Mesenchymal stem cell (in vitro differentiated cells and primary cell): ENCODE results near the gene GALNT2.

Experiments
- DNase-seq: peaks from one replicate; pipeline ENCODE4 v3.0.0-alpha.2; 2013
- H2AFZ ChIP-seq: one replicate; pipeline ENCODE4 v1.6.1; 2013; ENCODE audit warnings: low read depth, mild to moderate bottlenecking, control low read depth, inconsistent platforms, low read length, moderate library complexity
- H2AK5ac ChIP-seq: 2 replicates; pipeline ENCODE4 v1.6.1; 2013; ENCODE audit warnings: low read length, moderate library complexity, mild to moderate bottlenecking, inconsistent platforms; ENCODE audit not compliant: severe bottlenecking
- H2BK120ac ChIP-seq: one replicate; pipeline ENCODE4 v1.6.1; 2013; ENCODE audit warnings: low read depth, mild to moderate bottlenecking, inconsistent platforms, low read length, moderate library complexity
- H2BK12ac ChIP-seq, 2 experiments: one replicate each; pipeline ENCODE4 v1.6.1; 2013; ENCODE audit warnings: inconsistent platforms in 2 of 2, low read length in 2 of 2, mild to moderate bottlenecking in 2 of 2, moderate library complexity in 2 of 2, control low read depth in 1 of 2
- H2BK15ac ChIP-seq: one replicate; pipeline ENCODE4 v1.6.1; 2013; ENCODE audit warnings: mild to moderate bottlenecking, low read depth, inconsistent platforms; ENCODE audit not compliant: poor library complexity, severe bottlenecking
- H2BK5ac ChIP-seq: 2 replicates; pipeline ENCODE4 v1.6.1; 2013; ENCODE audit warnings: low read depth, mild to moderate bottlenecking, low read length, control low read depth, inconsistent platforms; ENCODE audit not compliant: poor library complexity, severe bottlenecking
- H3K14ac ChIP-seq, 2 experiments: one replicate each; pipeline ENCODE4 v1.6.1; 2013; ENCODE audit warnings: inconsistent platforms in 2 of 2, low read length in 2 of 2, control low read depth in 1 of 2, mild to moderate bottlenecking in 1 of 2, moderate library complexity in 1 of 2
- H3K18ac ChIP-seq, 2 experiments: one replicate each; pipeline ENCODE4 v1.6.1; 2013; ENCODE audit warnings: inconsistent platforms in 2 of 2, low read length in 2 of 2, control low read depth in 1 of 2, low read depth in 1 of 2, mild to moderate bottlenecking in 1 of 2
- H3K23ac ChIP-seq, 2 experiments: one replicate each; pipeline ENCODE4 v1.6.1; 2013; ENCODE audit warnings: inconsistent platforms in 2 of 2, low read length in 2 of 2, mild to moderate bottlenecking in 2 of 2, moderate library complexity in 2 of 2, control low read depth in 1 of 2
- H3K27ac ChIP-seq: 2 replicates; pipeline ENCODE4 v1.5.1; 2013; ENCODE audit warnings: mild to moderate bottlenecking, moderate library complexity, low read length, control low read depth, inconsistent platforms; ENCODE audit not compliant: poor library complexity, severe bottlenecking
- H3K27me3 ChIP-seq, 2 experiments: 2 replicates each; pipeline versions ENCODE4 v1.6.1 to v1.7.0; 2013; ENCODE audit warnings: low read length in 2 of 2, mild to moderate bottlenecking in 2 of 2, moderate library complexity in 2 of 2, control low read depth in 1 of 2, inconsistent platforms in 1 of 2; ENCODE audit not compliant: control insufficient read depth in 1 of 2, insufficient read depth in 1 of 2
- H3K36me3 ChIP-seq, 2 experiments: 2 replicates each; pipeline versions ENCODE4 v1.6.1 to v1.7.0; 2013; ENCODE audit warnings: low read length in 2 of 2, control low read depth in 1 of 2, inconsistent platforms in 1 of 2, low read depth in 1 of 2, mild to moderate bottlenecking in 1 of 2; ENCODE audit not compliant: insufficient read depth in 2 of 2, control insufficient read depth in 1 of 2
- H3K4ac ChIP-seq, 2 experiments: one replicate each; pipeline ENCODE4 v1.6.1; 2013; ENCODE audit warnings: inconsistent platforms in 2 of 2, low read length in 2 of 2, mild to moderate bottlenecking in 2 of 2, moderate library complexity in 2 of 2, control low read depth in 1 of 2, low read depth in 1 of 2
- H3K4me1 ChIP-seq: 2 replicates; pipeline ENCODE4 v1.6.1; 2013; ENCODE audit warnings: low read depth, low read length, control low read depth; ENCODE audit not compliant: control insufficient read depth, insufficient read depth
- H3K4me2 ChIP-seq: 2 replicates; pipeline ENCODE4 v1.6.1; 2013; ENCODE audit warnings: low read length, mild to moderate bottlenecking, inconsistent platforms; ENCODE audit not compliant: poor library complexity, severe bottlenecking
- H3K4me3 ChIP-seq, 2 experiments: 2 replicates each; pipeline versions ENCODE4 v1.5.1 to v1.7.0; 2013; ENCODE audit warnings: low read length in 2 of 2, mild to moderate bottlenecking in 2 of 2, control low read depth in 1 of 2, low read depth in 1 of 2; ENCODE audit not compliant: insufficient read depth in 1 of 2
- H3K79me1 ChIP-seq: replicated peaks from 2 replicates; pipeline ENCODE4 v1.6.1; 2013; ENCODE audit warnings: mild to moderate bottlenecking, control low read depth, low read length, inconsistent platforms; ENCODE audit not compliant: poor library complexity, severe bottlenecking
- H3K9ac ChIP-seq: 2 replicates; pipeline ENCODE4 v1.7.0; 2013; ENCODE audit warnings: mild to moderate bottlenecking, low read length, moderate library complexity
- H3K9me3 ChIP-seq: 2 replicates; pipeline ENCODE4 v1.7.0; 2013; ENCODE audit warnings: mild to moderate bottlenecking, low read length; ENCODE audit not compliant: control insufficient read depth
- H4K8ac ChIP-seq: one replicate; pipeline ENCODE4 v1.6.1; 2013; ENCODE audit warnings: inconsistent platforms, mild to moderate bottlenecking, low read length, moderate library complexity
- H4K91ac ChIP-seq: one replicate; pipeline ENCODE4 v1.6.1; 2013; ENCODE audit warnings: mild to moderate bottlenecking, low read length, inconsistent platforms
- WGBS: methylation state at CpG from one replicate; pipeline ENCODE4 v1.1.7; 2013; ENCODE audit warnings: mixed read lengths; 5-methylcytosine and 5-hydroxymethylcytosine counted together

The GALNT2 gene

GRCh38 chr1:230174041-230174440, 107.0 kb downstream of the GALNT2 start:
- Histone ChIP-seq H2BK12ac (no peak overlapping the region), H2BK15ac (no peak overlapping the region), H3K23ac (no peak overlapping the region), H2AK5ac (no peak overlapping the region), H3K4ac (no peak overlapping the region), H2AFZ (no peak overlapping the region), H3K4me2 (no peak overlapping the region), H2BK5ac (no peak overlapping the region), H3K14ac (no peak overlapping the region), H4K8ac (no peak overlapping the region), H3K4me3 (no peak overlapping the region), H3K27ac (no peak overlapping the region), H3K4me1 (peaks cover 18% of the 10 kb centered on the region), H3K36me3 (peaks cover 7% of the 10 kb centered on the region in 2 experiments), H3K9ac (no peak overlapping the region), H3K9me3 (no peaks in the 10 kb centered on the region), H4K91ac (no peak overlapping the region), H3K18ac (no peak overlapping the region), H2BK120ac (no peak overlapping the region), H3K79me1 (peaks cover 38% of the 10 kb centered on the region), H3K27me3 (no peaks in the 10 kb centered on the region)
- WGBS = 90% methylated on average over 7 of the region's 7 CpGs
- DNase-seq = no peak

- no peak overlapping the region for H4K8ac ChIP-seq
- H2BK15ac ChIP-seq = no peak overlapping the region
- H3K4me2 ChIP-seq = no peak overlapping the region
- H2BK12ac ChIP-seq = no peak overlapping the region
- no peak overlapping the region for H3K27ac ChIP-seq
- H2AK5ac ChIP-seq = no peak overlapping the region
- no peaks in the 10 kb centered on the region for H3K27me3 ChIP-seq
- H2BK120ac ChIP-seq = no peak overlapping the region
- peaks cover 38% of the 10 kb centered on the region for H3K79me1 ChIP-seq
- no peak overlapping the region for H3K4ac ChIP-seq
- DNase-seq = no peak
- peaks cover 18% of the 10 kb centered on the region for H3K4me1 ChIP-seq
- peaks cover 7 to 13% of the 10 kb centered on the region in 2 experiments for H3K36me3 ChIP-seq
- H2AFZ ChIP-seq = no peak overlapping the region
- H3K23ac ChIP-seq = no peak overlapping the region
- H3K18ac ChIP-seq = no peak overlapping the region
- H4K91ac ChIP-seq = no peak overlapping the region
- 89% methylated on average over 15 of the region's 15 CpGs for WGBS
- H2BK5ac ChIP-seq = no peak overlapping the region
- no peak overlapping the region for H3K9ac ChIP-seq
- H3K9me3 ChIP-seq = no peaks in the 10 kb centered on the region
- no peak overlapping the region for H3K14ac ChIP-seq
- no peak overlapping the region for H3K4me3 ChIP-seq
Observed at GRCh38 chr1:230174471-230175162, 107.6 kb downstream of the GALNT2 start.

- peaks cover 7 to 16% of the 10 kb centered on the region in 2 experiments for H3K36me3 ChIP-seq
- H3K4ac ChIP-seq = no peak overlapping the region
- no peak overlapping the region for H4K91ac ChIP-seq
- H2AK5ac ChIP-seq = no peak overlapping the region
- no peak overlapping the region for H3K27ac ChIP-seq
- H3K4me2 ChIP-seq = no peak overlapping the region
- H3K4me3 ChIP-seq = no peak overlapping the region
- no peak overlapping the region for H2AFZ ChIP-seq
- 100% methylated on average over 1 of the region's 4 CpGs for WGBS
- H3K23ac ChIP-seq = no peak overlapping the region
- DNase-seq = no peak
- H3K79me1 ChIP-seq = peaks cover 38% of the 10 kb centered on the region
- no peak overlapping the region for H2BK15ac ChIP-seq
- no peak overlapping the region for H2BK12ac ChIP-seq
- no peaks in the 10 kb centered on the region for H3K9me3 ChIP-seq
- H3K14ac ChIP-seq = no peak overlapping the region
- peaks cover 18% of the 10 kb centered on the region for H3K4me1 ChIP-seq
- H3K27me3 ChIP-seq = no peaks in the 10 kb centered on the region
- H3K18ac ChIP-seq = peak overlapping the region in 1 of 2 experiments; percentile 35
- H3K9ac ChIP-seq = no peak overlapping the region
- no peak overlapping the region for H2BK5ac ChIP-seq
- no peak overlapping the region for H4K8ac ChIP-seq
- H2BK120ac ChIP-seq = no peak overlapping the region
Observed at GRCh38 chr1:230175163-230175747, 108.2 kb downstream of the GALNT2 start.

- no peak overlapping the region for H3K27ac ChIP-seq
- H2AK5ac ChIP-seq = no peak overlapping the region
- H3K4me1 ChIP-seq = peaks cover 16% of the 10 kb centered on the region
Observed at GRCh38 chr1:230175839-230176238, 108.8 kb downstream of the GALNT2 start.

More at GRCh38 chr1:230175839-230176238, 108.8 kb downstream of the GALNT2 start:
- no peak overlapping the region for H3K4ac ChIP-seq
- H2BK120ac ChIP-seq = no peak overlapping the region
- no peak overlapping the region for H4K8ac ChIP-seq
- no peaks in the 10 kb centered on the region for H3K9me3 ChIP-seq
- H3K23ac ChIP-seq = no peak overlapping the region
- DNase-seq = no peak
- WGBS = 94% methylated on average over 4 of the region's 5 CpGs
- no peak overlapping the region for H3K4me2 ChIP-seq
- H2AFZ ChIP-seq = no peak overlapping the region
- H2BK15ac ChIP-seq = no peak overlapping the region
- H3K79me1 ChIP-seq = peaks cover 38% of the 10 kb centered on the region
- no peak overlapping the region for H2BK5ac ChIP-seq
- peaks cover 7 to 16% of the 10 kb centered on the region in 2 experiments for H3K36me3 ChIP-seq
- no peak overlapping the region for H3K9ac ChIP-seq
- H3K27me3 ChIP-seq = no peaks in the 10 kb centered on the region
- no peak overlapping the region for H2BK12ac ChIP-seq
- H3K14ac ChIP-seq = no peak overlapping the region
- no peak overlapping the region for H3K4me3 ChIP-seq
- H4K91ac ChIP-seq = no peak overlapping the region
- no peak overlapping the region for H3K18ac ChIP-seq
